Erythroblast (primary cell): ENCODE measurements around the gene IDE.
"Not testable (repeated sequence)": the region's sequence is repeated elsewhere in the genome, so short reads cannot be mapped to it uniquely, and the experiment has no call there.

Experiments used
- DNase-seq, 2 experiments: peaks; one replicate each; lab custom pipeline; 2025; lab: John Stamatoyannopoulos, UW
- GATA1 ChIP-seq: IDR thresholded peaks from 2 replicates; pipeline ENCODE4 v1.6.1; 2011; ENCODE audit warnings: low read depth, mild to moderate bottlenecking, control low read depth, low read length, moderate library complexity
- POLR2A ChIP-seq: IDR thresholded peaks from 2 replicates; pipeline ENCODE4 v1.6.1; 2011; ENCODE audit warnings: mild to moderate bottlenecking, low read length

The IDE gene

GRCh38 chr10:92573798-92574547 is at the start of gene IDE:
Gene IDE, minus strand, starts transcription at chr10:92574093. Its CDS starts 74 bp downstream, at chr10:92574019.
- DNase-seq, result peak; percentile 92 to 94
- TF ChIP-seq GATA1, result no peak
- TF ChIP-seq POLR2A, result peak; percentile 84

GRCh38 chr10:92619368-92619767 is 45.5 kb upstream of the IDE start:
- TF ChIP-seq POLR2A (no peak), GATA1 (no peak)
- no peak for DNase-seq

GRCh38 chr10:92615515-92615914 is 41.6 kb upstream of the IDE start:
- TF ChIP-seq POLR2A (no peak), GATA1 (no peak)
- no peak for DNase-seq

- TF ChIP-seq GATA1 (no peak), POLR2A (no peak)
- DNase-seq, result no peak
These were observed 30.9 kb upstream of the IDE start for GRCh38 chr10:92604841-92605240.

GRCh38 chr10:92598321-92598720 is 24.4 kb upstream of the IDE start:
- TF ChIP-seq POLR2A, result no peak
- no peak for TF ChIP-seq GATA1
- no peak for DNase-seq

GRCh38 chr10:92595505-92595904 is 21.6 kb upstream of the IDE start:
- TF ChIP-seq POLR2A (no peak), GATA1 (no peak)
- DNase-seq, result no peak

GRCh38 chr10:92593619-92594588 is 20.0 kb upstream of the IDE start:
- TF ChIP-seq GATA1 (no peak), POLR2A (no peak)
- DNase-seq, result peak; percentile 48 to 67

GRCh38 chr10:92592761-92593618 is 19.1 kb upstream of the IDE start, which contains the start of gene KIF11:
Gene KIF11, plus strand, starts transcription at chr10:92593130. Its CDS starts 246 bp downstream, at chr10:92593376.
- peak; percentile 97 to 98 for DNase-seq
- TF ChIP-seq GATA1 (no peak), POLR2A (peak; percentile 99)

GRCh38 chr10:92591550-92592022 is 17.7 kb upstream of the IDE start:
- peak; percentile 95 for DNase-seq
- TF ChIP-seq GATA1 (no peak), POLR2A (peak; percentile 89)

GRCh38 chr10:92590623-92591549 is 17.0 kb upstream of the IDE start:
- peak; percentile 85 to 90 for DNase-seq
- TF ChIP-seq GATA1 (no peak), POLR2A (no peak)

- not testable (repeated sequence) for DNase-seq
These were observed 8.5 kb upstream of the IDE start for GRCh38 chr10:92582347-92582746.

- no peak for DNase-seq
- no peak for TF ChIP-seq POLR2A
- no peak for TF ChIP-seq GATA1
These were observed 2.1 kb upstream of the IDE start for GRCh38 chr10:92575961-92576360.
